GM23338 (cell line): ENCODE data around the gene SLC25A41. TPM values are rescaled to one million over a fixed set of nuclear protein-coding genes. Genes with fewer than 3 reads are reported as not detected.

Source experiments
- ATAC-seq: fragments of 200-7000 bp; cut with Tn5 transposase; 3 replicates; pipeline ENCODE4 v1.9.1; 2020
- DNase-seq: peaks from one replicate; pipeline ENCODE4 v3.0.0-alpha.2; 2015; ENCODE audit warnings: low spot score
- H2AFZ ChIP-seq: fragments of 200-600 bp; sonication (generic); 2 replicates; pipeline ENCODE4 v1.8.0; 2016; ENCODE audit warnings: antibody characterized with exemption, mild to moderate bottlenecking, moderate library complexity
- H3F3A ChIP-seq: fragments of 200-600 bp; sonication (generic); replicated peaks from 2 replicates; pipeline ENCODE4 v1.8.0; 2017; ENCODE audit warnings: antibody characterized with exemption, mixed run types, low read depth
- H3K27ac ChIP-seq: fragments of 200-600 bp; sonication (generic); 2 replicates; pipeline ENCODE4 v1.6.1; 2016; ENCODE audit warnings: low read depth
- H3K27me3 ChIP-seq: fragments of 200-600 bp; sonication (generic); 2 replicates; pipeline ENCODE4 v1.8.0; 2016; ENCODE audit warnings: mild to moderate bottlenecking, mixed run types, moderate library complexity; ENCODE audit not compliant: insufficient read depth
- H3K36me3 ChIP-seq: fragments of 200-600 bp; sonication (generic); 2 replicates; pipeline ENCODE4 v1.8.0; 2016; ENCODE audit warnings: mild to moderate bottlenecking; ENCODE audit not compliant: insufficient read depth
- H3K4me1 ChIP-seq: fragments of 200-600 bp; sonication (generic); 2 replicates; pipeline ENCODE4 v1.8.0; 2016; ENCODE audit warnings: mild to moderate bottlenecking, moderate library complexity; ENCODE audit not compliant: insufficient read depth
- H3K4me2 ChIP-seq: fragments of 200-600 bp; sonication (generic); 2 replicates; pipeline ENCODE4 v1.7.1; 2017; ENCODE audit warnings: mixed run types
- H3K4me3 ChIP-seq: fragments of 200-600 bp; sonication (generic); 2 replicates; pipeline ENCODE4 v1.6.1; 2016; ENCODE audit warnings: mixed run types
- H3K79me2 ChIP-seq: fragments of 200-600 bp; sonication (generic); replicated peaks from 2 replicates; pipeline ENCODE4 v1.8.0; 2017; ENCODE audit warnings: mild to moderate bottlenecking; ENCODE audit not compliant: insufficient read depth
- H3K9me2 ChIP-seq: fragments of 200-600 bp; sonication (generic); 2 replicates; pipeline ENCODE4 v1.8.0; 2017; ENCODE audit not compliant: insufficient read depth
- H4K20me1 ChIP-seq: fragments of 200-600 bp; sonication (generic); replicated peaks from 2 replicates; pipeline ENCODE4 v1.8.0; 2017; ENCODE audit warnings: mild to moderate bottlenecking; ENCODE audit not compliant: insufficient read depth
- H3K27ac Mint-ChIP-seq: 2 replicates; pipeline ENCODE4 v1.8.0; 2020; ENCODE audit warnings: inconsistent platforms, mild to moderate bottlenecking, moderate library complexity, mixed read lengths
- H3K27me3 Mint-ChIP-seq: 3 replicates; pipeline ENCODE4 v1.8.0; 2022; ENCODE audit warnings: low read depth, mild to moderate bottlenecking, moderate library complexity, mixed read lengths, inconsistent platforms; ENCODE audit not compliant: insufficient read depth, poor library complexity
- H3K36me3 Mint-ChIP-seq: 3 replicates; pipeline ENCODE4 v1.8.0; 2021; ENCODE audit warnings: low read depth, mild to moderate bottlenecking, inconsistent platforms, moderate library complexity, mixed read lengths
- H3K4me1 Mint-ChIP-seq: 3 replicates; pipeline ENCODE4 v1.8.0; 2020; ENCODE audit warnings: mild to moderate bottlenecking, inconsistent platforms, mixed read lengths
- H3K4me3 Mint-ChIP-seq: 3 replicates; pipeline ENCODE4 v1.8.0; 2021; ENCODE audit warnings: moderate library complexity, mild to moderate bottlenecking, inconsistent platforms, mixed read lengths
- H3K9me3 Mint-ChIP-seq: 3 replicates; pipeline ENCODE4 v1.8.0; 2020; ENCODE audit warnings: moderate library complexity, mild to moderate bottlenecking, inconsistent platforms, mixed read lengths
- CREB1 ChIP-seq: fragments of 250-450 bp; sonication (Bioruptor Pico); IDR thresholded peaks from 2 replicates; pipeline ENCODE4 v1.5.0; 2020; ENCODE audit warnings: low read depth, mild to moderate bottlenecking, moderate library complexity
- EZH2 ChIP-seq: fragments of 200-600 bp; sonication (generic); IDR thresholded peaks from one replicate; pipeline ENCODE4 v1.8.0; 2017; ENCODE audit warnings: antibody characterized with exemption, mild to moderate bottlenecking, low read depth; ENCODE audit not compliant: unreplicated experiment
- EZH2phosphoT487 ChIP-seq: fragments of 200-600 bp; sonication (generic); IDR thresholded peaks from one replicate; pipeline ENCODE4 v1.8.1; 2018; ENCODE audit warnings: antibody characterized with exemption; ENCODE audit not compliant: unreplicated experiment
- JUNB ChIP-seq: IDR thresholded peaks from one replicate; pipeline ENCODE4 v1.6.1; 2016; ENCODE audit warnings: antibody characterized with exemption; ENCODE audit not compliant: unreplicated experiment
- NANOG ChIP-seq: IDR thresholded peaks from 2 replicates; pipeline ENCODE4 v1.6.1; 2016; ENCODE audit warnings: antibody characterized with exemption, borderline replicate concordance
- POLR2AphosphoS5 ChIP-seq: IDR thresholded peaks from 2 replicates; pipeline ENCODE4 v1.6.1; 2016; ENCODE audit warnings: antibody characterized with exemption, low read depth
- STAT1 ChIP-seq: IDR thresholded peaks from one replicate; pipeline ENCODE4 v1.6.1; 2016; ENCODE audit warnings: antibody characterized with exemption; ENCODE audit not compliant: unreplicated experiment
- ZNF114 ChIP-seq: fragments of 250-450 bp; sonication (Bioruptor Pico); IDR thresholded peaks from 2 replicates; pipeline ENCODE4 v1.5.0; 2020; ENCODE audit warnings: mild to moderate bottlenecking, moderate library complexity
- ZNF331 ChIP-seq: fragments of 250-450 bp; sonication (Bioruptor Pico); IDR thresholded peaks from 2 replicates; pipeline ENCODE4 v1.5.0; 2020; ENCODE audit warnings: low read depth, mild to moderate bottlenecking, moderate library complexity
- polyA plus RNA-seq: library from polyadenylated mRNA; unstranded; fragments of >200 nt; fragmentation: Nextera tagmentation; extraction: Ambion mirVana; gene quantifications from 2 replicates; pipeline ENCODE4 v1.2.1, GENCODE V29; 2016
- total RNA-seq: library from RNA; depleted of rRNA; stranded (reverse); fragments of >200 nt; shearing (Covaris generic); gene quantifications from 2 replicates; pipeline ENCODE4 v1.2.3, GENCODE V29; 2014
- TF ChIP-seq, protein P1 (sequence below): IDR thresholded peaks from 2 replicates; pipeline ENCODE4 v1.6.1; 2016; ENCODE audit warnings: antibody characterized with exemption
- TF ChIP-seq, protein P2 (sequence below): fragments of 250-450 bp; sonication (Bioruptor Pico); IDR thresholded peaks from 2 replicates; pipeline ENCODE4 v1.5.0; 2020; ENCODE audit warnings: mild to moderate bottlenecking, moderate library complexity
- TF ChIP-seq, protein P3 (sequence below), 2 experiments: fragments of 200-600 bp in 1 of 2; sonication (generic) in 1 of 2; conservative IDR thresholded peaks; 2 replicates each; pipeline versions ENCODE4 v1.5.1 to v1.6.1; 2016 to 2017; ENCODE audit warnings: antibody characterized with exemption in 2 of 2, low read depth in 2 of 2, mild to moderate bottlenecking in 2 of 2, moderate library complexity in 1 of 2
- TF ChIP-seq, protein P4 (sequence below): IDR thresholded peaks from one replicate; pipeline ENCODE4 v1.6.1; 2018; ENCODE audit warnings: antibody characterized with exemption; ENCODE audit not compliant: unreplicated experiment

The SLC25A41 gene
- total and polyA plus RNA-seq, 2 experiments from 2014 or later, result 0.24 to 0.35 TPM

DNA sequence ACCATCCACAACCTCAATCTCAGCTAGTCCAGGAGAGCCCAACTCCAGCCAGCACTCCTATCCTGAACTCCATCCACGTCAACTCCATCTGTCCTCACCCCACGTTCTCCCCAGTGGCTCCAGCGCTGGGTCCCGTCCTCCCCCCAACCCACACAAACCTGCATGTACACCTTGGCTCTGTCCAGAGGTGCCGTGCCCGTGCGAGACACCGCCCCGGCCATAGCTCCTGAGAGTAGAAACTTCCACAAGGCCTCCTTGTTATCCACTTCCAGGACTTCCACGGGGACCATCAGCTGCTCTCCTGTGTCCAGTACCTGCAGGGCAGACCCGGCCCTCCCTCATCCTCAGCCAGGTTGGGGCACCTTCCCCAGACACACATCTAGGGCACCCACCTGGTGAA is 1.7 kb downstream of the SLC25A41 start:
- no peaks in the 10 kb centered on the region for H3K36me3 ChIP-seq
- H3F3A ChIP-seq, result no peaks in the 10 kb centered on the region
- no peak overlapping the region for H2AFZ ChIP-seq
- ATAC-seq, result no peak
- TF ChIP-seq ZNF114 (CRISPR knock-in tag) (no peak), POLR2AphosphoS5 (no peak), EZH2 (no peak), CREB1 (CRISPR knock-in tag) (no peak), EZH2phosphoT487 (no peak), STAT1 (no peak), JUNB (no peak), NANOG (no peak), ZNF331 (CRISPR knock-in tag) (no peak)
- TF ChIP-seq, protein P1, sequence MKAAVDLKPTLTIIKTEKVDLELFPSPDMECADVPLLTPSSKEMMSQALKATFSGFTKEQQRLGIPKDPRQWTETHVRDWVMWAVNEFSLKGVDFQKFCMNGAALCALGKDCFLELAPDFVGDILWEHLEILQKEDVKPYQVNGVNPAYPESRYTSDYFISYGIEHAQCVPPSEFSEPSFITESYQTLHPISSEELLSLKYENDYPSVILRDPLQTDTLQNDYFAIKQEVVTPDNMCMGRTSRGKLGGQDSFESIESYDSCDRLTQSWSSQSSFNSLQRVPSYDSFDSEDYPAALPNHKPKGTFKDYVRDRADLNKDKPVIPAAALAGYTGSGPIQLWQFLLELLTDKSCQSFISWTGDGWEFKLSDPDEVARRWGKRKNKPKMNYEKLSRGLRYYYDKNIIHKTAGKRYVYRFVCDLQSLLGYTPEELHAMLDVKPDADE, result no peak
- TF ChIP-seq, protein P2, sequence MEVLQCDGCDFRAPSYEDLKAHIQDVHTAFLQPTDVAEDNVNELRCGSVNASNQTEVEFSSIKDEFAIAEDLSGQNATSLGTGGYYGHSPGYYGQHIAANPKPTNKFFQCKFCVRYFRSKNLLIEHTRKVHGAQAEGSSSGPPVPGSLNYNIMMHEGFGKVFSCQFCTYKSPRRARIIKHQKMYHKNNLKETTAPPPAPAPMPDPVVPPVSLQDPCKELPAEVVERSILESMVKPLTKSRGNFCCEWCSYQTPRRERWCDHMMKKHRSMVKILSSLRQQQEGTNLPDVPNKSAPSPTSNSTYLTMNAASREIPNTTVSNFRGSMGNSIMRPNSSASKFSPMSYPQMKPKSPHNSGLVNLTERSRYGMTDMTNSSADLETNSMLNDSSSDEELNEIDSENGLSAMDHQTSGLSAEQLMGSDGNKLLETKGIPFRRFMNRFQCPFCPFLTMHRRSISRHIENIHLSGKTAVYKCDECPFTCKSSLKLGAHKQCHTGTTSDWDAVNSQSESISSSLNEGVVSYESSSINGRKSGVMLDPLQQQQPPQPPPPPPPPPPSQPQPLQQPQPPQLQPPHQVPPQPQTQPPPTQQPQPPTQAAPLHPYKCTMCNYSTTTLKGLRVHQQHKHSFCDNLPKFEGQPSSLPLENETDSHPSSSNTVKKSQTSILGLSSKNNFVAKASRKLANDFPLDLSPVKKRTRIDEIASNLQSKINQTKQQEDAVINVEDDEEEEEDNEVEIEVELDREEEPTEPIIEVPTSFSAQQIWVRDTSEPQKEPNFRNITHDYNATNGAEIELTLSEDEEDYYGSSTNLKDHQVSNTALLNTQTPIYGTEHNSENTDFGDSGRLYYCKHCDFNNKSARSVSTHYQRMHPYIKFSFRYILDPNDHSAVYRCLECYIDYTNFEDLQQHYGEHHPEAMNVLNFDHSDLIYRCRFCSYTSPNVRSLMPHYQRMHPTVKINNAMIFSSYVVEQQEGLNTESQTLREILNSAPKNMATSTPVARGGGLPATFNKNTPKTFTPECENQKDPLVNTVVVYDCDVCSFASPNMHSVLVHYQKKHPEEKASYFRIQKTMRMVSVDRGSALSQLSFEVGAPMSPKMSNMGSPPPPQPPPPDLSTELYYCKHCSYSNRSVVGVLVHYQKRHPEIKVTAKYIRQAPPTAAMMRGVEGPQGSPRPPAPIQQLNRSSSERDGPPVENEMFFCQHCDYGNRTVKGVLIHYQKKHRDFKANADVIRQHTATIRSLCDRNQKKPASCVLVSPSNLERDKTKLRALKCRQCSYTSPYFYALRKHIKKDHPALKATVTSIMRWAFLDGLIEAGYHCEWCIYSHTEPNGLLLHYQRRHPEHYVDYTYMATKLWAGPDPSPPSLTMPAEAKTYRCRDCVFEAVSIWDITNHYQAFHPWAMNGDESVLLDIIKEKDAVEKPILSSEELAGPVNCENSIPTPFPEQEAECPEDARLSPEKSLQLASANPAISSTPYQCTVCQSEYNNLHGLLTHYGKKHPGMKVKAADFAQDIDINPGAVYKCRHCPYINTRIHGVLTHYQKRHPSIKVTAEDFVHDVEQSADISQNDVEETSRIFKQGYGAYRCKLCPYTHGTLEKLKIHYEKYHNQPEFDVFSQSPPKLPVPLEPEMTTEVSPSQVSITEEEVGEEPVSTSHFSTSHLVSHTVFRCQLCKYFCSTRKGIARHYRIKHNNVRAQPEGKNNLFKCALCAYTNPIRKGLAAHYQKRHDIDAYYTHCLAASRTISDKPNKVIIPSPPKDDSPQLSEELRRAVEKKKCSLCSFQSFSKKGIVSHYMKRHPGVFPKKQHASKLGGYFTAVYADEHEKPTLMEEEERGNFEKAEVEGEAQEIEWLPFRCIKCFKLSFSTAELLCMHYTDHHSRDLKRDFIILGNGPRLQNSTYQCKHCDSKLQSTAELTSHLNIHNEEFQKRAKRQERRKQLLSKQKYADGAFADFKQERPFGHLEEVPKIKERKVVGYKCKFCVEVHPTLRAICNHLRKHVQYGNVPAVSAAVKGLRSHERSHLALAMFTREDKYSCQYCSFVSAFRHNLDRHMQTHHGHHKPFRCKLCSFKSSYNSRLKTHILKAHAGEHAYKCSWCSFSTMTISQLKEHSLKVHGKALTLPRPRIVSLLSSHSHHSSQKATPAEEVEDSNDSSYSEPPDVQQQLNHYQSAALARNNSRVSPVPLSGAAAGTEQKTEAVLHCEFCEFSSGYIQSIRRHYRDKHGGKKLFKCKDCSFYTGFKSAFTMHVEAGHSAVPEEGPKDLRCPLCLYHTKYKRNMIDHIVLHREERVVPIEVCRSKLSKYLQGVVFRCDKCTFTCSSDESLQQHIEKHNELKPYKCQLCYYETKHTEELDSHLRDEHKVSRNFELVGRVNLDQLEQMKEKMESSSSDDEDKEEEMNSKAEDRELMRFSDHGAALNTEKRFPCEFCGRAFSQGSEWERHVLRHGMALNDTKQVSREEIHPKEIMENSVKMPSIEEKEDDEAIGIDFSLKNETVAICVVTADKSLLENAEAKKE (CRISPR knock-in tag), result no peak
- TF ChIP-seq, protein P3, sequence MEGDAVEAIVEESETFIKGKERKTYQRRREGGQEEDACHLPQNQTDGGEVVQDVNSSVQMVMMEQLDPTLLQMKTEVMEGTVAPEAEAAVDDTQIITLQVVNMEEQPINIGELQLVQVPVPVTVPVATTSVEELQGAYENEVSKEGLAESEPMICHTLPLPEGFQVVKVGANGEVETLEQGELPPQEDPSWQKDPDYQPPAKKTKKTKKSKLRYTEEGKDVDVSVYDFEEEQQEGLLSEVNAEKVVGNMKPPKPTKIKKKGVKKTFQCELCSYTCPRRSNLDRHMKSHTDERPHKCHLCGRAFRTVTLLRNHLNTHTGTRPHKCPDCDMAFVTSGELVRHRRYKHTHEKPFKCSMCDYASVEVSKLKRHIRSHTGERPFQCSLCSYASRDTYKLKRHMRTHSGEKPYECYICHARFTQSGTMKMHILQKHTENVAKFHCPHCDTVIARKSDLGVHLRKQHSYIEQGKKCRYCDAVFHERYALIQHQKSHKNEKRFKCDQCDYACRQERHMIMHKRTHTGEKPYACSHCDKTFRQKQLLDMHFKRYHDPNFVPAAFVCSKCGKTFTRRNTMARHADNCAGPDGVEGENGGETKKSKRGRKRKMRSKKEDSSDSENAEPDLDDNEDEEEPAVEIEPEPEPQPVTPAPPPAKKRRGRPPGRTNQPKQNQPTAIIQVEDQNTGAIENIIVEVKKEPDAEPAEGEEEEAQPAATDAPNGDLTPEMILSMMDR (conservative IDR thresholded peaks at IDR 0.05; ENCODE audit: low read depth in 2 of 2), result no peak
- TF ChIP-seq, protein P4, sequence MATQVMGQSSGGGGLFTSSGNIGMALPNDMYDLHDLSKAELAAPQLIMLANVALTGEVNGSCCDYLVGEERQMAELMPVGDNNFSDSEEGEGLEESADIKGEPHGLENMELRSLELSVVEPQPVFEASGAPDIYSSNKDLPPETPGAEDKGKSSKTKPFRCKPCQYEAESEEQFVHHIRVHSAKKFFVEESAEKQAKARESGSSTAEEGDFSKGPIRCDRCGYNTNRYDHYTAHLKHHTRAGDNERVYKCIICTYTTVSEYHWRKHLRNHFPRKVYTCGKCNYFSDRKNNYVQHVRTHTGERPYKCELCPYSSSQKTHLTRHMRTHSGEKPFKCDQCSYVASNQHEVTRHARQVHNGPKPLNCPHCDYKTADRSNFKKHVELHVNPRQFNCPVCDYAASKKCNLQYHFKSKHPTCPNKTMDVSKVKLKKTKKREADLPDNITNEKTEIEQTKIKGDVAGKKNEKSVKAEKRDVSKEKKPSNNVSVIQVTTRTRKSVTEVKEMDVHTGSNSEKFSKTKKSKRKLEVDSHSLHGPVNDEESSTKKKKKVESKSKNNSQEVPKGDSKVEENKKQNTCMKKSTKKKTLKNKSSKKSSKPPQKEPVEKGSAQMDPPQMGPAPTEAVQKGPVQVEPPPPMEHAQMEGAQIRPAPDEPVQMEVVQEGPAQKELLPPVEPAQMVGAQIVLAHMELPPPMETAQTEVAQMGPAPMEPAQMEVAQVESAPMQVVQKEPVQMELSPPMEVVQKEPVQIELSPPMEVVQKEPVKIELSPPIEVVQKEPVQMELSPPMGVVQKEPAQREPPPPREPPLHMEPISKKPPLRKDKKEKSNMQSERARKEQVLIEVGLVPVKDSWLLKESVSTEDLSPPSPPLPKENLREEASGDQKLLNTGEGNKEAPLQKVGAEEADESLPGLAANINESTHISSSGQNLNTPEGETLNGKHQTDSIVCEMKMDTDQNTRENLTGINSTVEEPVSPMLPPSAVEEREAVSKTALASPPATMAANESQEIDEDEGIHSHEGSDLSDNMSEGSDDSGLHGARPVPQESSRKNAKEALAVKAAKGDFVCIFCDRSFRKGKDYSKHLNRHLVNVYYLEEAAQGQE, result no peak
- Mint-ChIP-seq H3K9me3 (no peaks in the 10 kb centered on the region; the same call in 2 of the 3 replicates), H3K36me3 (no peaks in the 10 kb centered on the region), H3K27me3 (peaks cover 3% of the 10 kb centered on the region), H3K4me1 (no peaks in the 10 kb centered on the region), H3K4me3 (no peak overlapping the region), H3K27ac (no peak overlapping the region)
- no peaks in the 10 kb centered on the region for H3K4me1 ChIP-seq
- no peaks in the 10 kb centered on the region for H3K9me2 ChIP-seq
- no peak overlapping the region for H3K4me3 ChIP-seq
- H3K27ac ChIP-seq, result no peak overlapping the region
- H4K20me1 ChIP-seq, result no peaks in the 10 kb centered on the region
- H3K4me2 ChIP-seq, result no peak overlapping the region
- no peaks in the 10 kb centered on the region for H3K79me2 ChIP-seq
- no peaks in the 10 kb centered on the region for H3K27me3 ChIP-seq
- DNase-seq, result no peak
